Colonic mucosa (tissue), 4 donors: ENCODE data around the gene FOSB. TPM values are rescaled to one million over a fixed set of nuclear protein-coding genes. Genes with fewer than 3 reads are reported as not detected.

Experiments used
- DNase-seq: peaks from one replicate; pipeline ENCODE4 v3.0.0-alpha.2; 2020
- H3K27ac ChIP-seq: fragments of 200-600 bp; one replicate; pipeline ENCODE4 v1.8.0; 2021
- H3K27me3 ChIP-seq: fragments of 200-600 bp; one replicate; pipeline ENCODE4 v1.8.0; 2021
- H3K36me3 ChIP-seq: fragments of 200-600 bp; one replicate; pipeline ENCODE4 v1.8.0; 2021
- H3K4me1 ChIP-seq: fragments of 200-600 bp; one replicate; pipeline ENCODE4 v1.8.0; 2021; ENCODE audit warnings: mild to moderate bottlenecking
- H3K4me3 ChIP-seq: fragments of 200-600 bp; one replicate; pipeline ENCODE4 v1.8.0; 2021
- H3K9ac ChIP-seq, 2 donors: one replicate each; pipeline ENCODE4 v1.7.0; 2013; ENCODE audit warnings: control low read depth in 2 of 2, low read depth in 2 of 2, low read length in 2 of 2
- H3K9me3 ChIP-seq: fragments of 200-600 bp; one replicate; pipeline ENCODE4 v1.8.0; 2021
- CTCF ChIP-seq: fragments of 200-600 bp; IDR thresholded peaks from one replicate; pipeline ENCODE4 v1.8.0; 2022; ENCODE audit warnings: antibody characterized with exemption, mild to moderate bottlenecking
- intact Hi-C: fragments of 100-400 bp; cut with DNase I; formaldehyde crosslinking; loops from one replicate; pipeline ENCODE4 v1.14.1; 2022
- total RNA-seq, 2 donors: library from RNA; stranded (reverse); fragmentation: NEBNext Ultra II Directional in 1 of 2; extraction: Animal tissue kit (Norgen Biotek cat#: 25700) in 1 of 2; gene quantifications; one replicate each; pipeline ENCODE4 v1.2.1, GENCODE V29; 2021
- donor health status: healthy.
- donor health status: DM: no; HTN: no; CAD: no.
- donor health status: DM: no; HTN: no; CAD: no.

The FOSB gene
- total RNA-seq = 1 to 10 TPM; 1.5 to 3.4 TPM

GRCh38 chr19:45467456-45468158, at the start of gene FOSB:
TSS of gene FOSB (plus strand) at chr19:45467996. CDS start at chr19:45468587, 591 bp downstream.
- H3K4me1 ChIP-seq = peaks cover 12% of the 10 kb centered on the region
- peak within 1 kb of the TSS; percentile 78 for H3K27ac ChIP-seq
- intact Hi-C loops = no loop called here
- H3K27me3 ChIP-seq = no peaks in the 10 kb centered on the region
- H3K36me3 ChIP-seq = no peaks in the 10 kb centered on the region
- DNase-seq = peak; percentile 95
- TF ChIP-seq CTCF = no peak
- H3K4me3 ChIP-seq = peak within 1 kb of the TSS; percentile 51
- peak within 1 kb of the TSS; percentile 85 to 96 for H3K9ac ChIP-seq
- H3K9me3 ChIP-seq = no peaks in the 10 kb centered on the region

GRCh38 chr19:45418802-45419201, 49.0 kb upstream of the FOSB start:
- H3K27me3 ChIP-seq = no peaks in the 10 kb centered on the region
- H3K9ac ChIP-seq = no peak overlapping the region
- intact Hi-C loops = no loop called here
- no peaks in the 10 kb centered on the region for H3K36me3 ChIP-seq
- no peak overlapping the region for H3K4me3 ChIP-seq
- no peaks in the 10 kb centered on the region for H3K9me3 ChIP-seq
- TF ChIP-seq CTCF = no peak
- H3K27ac ChIP-seq = no peak overlapping the region
- DNase-seq = no peak
- no peaks in the 10 kb centered on the region for H3K4me1 ChIP-seq

- no peak for DNase-seq
- Histone ChIP-seq H3K36me3 (no peaks in the 10 kb centered on the region), H3K27me3 (no peaks in the 10 kb centered on the region), H3K4me1 (no peaks in the 10 kb centered on the region), H3K27ac (no peak overlapping the region), H3K4me3 (no peak overlapping the region), H3K9me3 (no peaks in the 10 kb centered on the region), H3K9ac (no peak overlapping the region)
- intact Hi-C loops = no loop called here
- no peak for TF ChIP-seq CTCF
Measured at GRCh38 chr19:45419396-45419795, 48.4 kb upstream of the FOSB start.

- Histone ChIP-seq H3K27me3 (no peaks in the 10 kb centered on the region), H3K4me3 (no peak overlapping the region), H3K9me3 (no peaks in the 10 kb centered on the region), H3K4me1 (no peaks in the 10 kb centered on the region), H3K36me3 (no peaks in the 10 kb centered on the region), H3K9ac (no peak overlapping the region), H3K27ac (no peak overlapping the region)
- no peak for DNase-seq
- TF ChIP-seq CTCF = no peak
- intact Hi-C loops = no loop called here
Measured at GRCh38 chr19:45419895-45420294, 47.9 kb upstream of the FOSB start.

- Histone ChIP-seq H3K4me3 (no peak overlapping the region), H3K36me3 (no peaks in the 10 kb centered on the region), H3K9ac (no peak overlapping the region), H3K27ac (no peak overlapping the region), H3K27me3 (no peaks in the 10 kb centered on the region), H3K4me1 (no peaks in the 10 kb centered on the region), H3K9me3 (no peaks in the 10 kb centered on the region)
- no peak for DNase-seq
- no peak for TF ChIP-seq CTCF
- intact Hi-C loops = no loop called here
Measured at GRCh38 chr19:45420356-45420755, 47.4 kb upstream of the FOSB start.
